Measurements from ENCODE around the gene PRKCZ.

DNA sequence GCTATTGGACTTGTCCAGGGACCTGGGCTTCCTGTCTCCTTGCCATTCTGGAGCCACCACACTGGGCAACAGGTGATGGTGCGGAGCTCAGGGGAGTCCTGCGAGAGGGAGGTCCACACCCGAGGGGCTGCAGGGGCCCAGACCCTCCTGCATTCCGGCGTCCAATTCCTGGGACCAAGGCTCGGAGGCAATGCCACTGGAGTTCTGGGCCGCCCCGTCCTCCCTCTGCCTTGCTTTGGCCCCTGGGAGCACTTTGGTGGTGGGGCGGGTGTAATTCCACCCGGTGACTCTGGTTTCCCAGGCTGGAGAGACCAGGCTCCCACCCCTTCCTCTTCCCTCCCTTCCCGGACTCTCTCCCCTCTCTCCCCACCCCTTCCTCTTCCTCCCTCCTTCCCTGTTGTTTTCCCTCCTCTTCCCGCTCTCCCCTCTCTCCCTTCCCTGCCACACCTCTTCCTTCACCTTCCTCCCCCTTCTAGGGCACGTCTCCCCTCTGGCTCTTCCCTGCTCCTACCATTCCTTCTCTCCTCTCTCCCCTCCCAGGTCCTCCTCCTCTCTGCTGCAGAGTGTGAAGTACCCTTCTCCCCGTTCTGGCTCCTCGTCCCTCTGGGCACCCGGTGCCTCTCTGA, 2.0 kb downstream of the PRKCZ start:
- TF ChIP-seq POLR2A (IDR thresholded peaks at IDR 0.05): no peak
- TF ChIP-seq CTCF (IDR thresholded peaks at IDR 0.05): no peak

Data from heart left ventricle (tissue), 13 donors.